ENCODE results near the gene HTR3D. TPM values are rescaled to one million over a fixed set of nuclear protein-coding genes. Genes with fewer than 3 reads are reported as not detected.
"Not testable (repeated sequence)": the region's sequence is repeated elsewhere in the genome, so short reads cannot be mapped to it uniquely, and the experiment has no call there.

HTR3D gene
- polyA plus RNA-seq, 1 donor from 2014 or later: not detected

- Histone ChIP-seq H3F3A (ENCODE audit: insufficient read depth, low read length, poor library complexity, severe bottlenecking) (no peaks in the 10 kb centered on the region), H3K36me3 (ENCODE audit: insufficient read depth, low read length) (no peaks in the 10 kb centered on the region), H3K27me3 (ENCODE audit: insufficient read depth, low read depth, low read length) (no peaks in the 10 kb centered on the region), H3K4me2 (ENCODE audit: low read length) (no peak overlapping the region), H3K9me3 (ENCODE audit: low read length) (peaks cover 3% of the 10 kb centered on the region), H3K9me2 (ENCODE audit: insufficient read depth, low read length) (no peaks in the 10 kb centered on the region), H3K9ac (ENCODE audit: low read length) (no peak overlapping the region), H4K20me1 (ENCODE audit: insufficient read depth) (no peaks in the 10 kb centered on the region), H3K4me3 (ENCODE audit: low read length) (no peak overlapping the region), H3K27ac (ENCODE audit: low read length) (no peak overlapping the region), H3K79me2 (replicated peaks; ENCODE audit: insufficient read depth, low read length) (no peaks in the 10 kb centered on the region), H2AFZ (ENCODE audit: low read depth, low read length) (no peak overlapping the region)
- TF ChIP-seq EP300 (conservative IDR thresholded peaks at IDR 0.05; ENCODE audit: poor library complexity, severe bottlenecking) (no peak), POLR2AphosphoS5 (IDR thresholded peaks at IDR 0.05) (no peak), MXI1 (conservative IDR thresholded peaks at IDR 0.05; ENCODE audit: poor library complexity, severe bottlenecking) (no peak), SMC3 (conservative IDR thresholded peaks at IDR 0.05; ENCODE audit: poor library complexity) (no peak), CTCF (IDR thresholded peaks at IDR 0.05; ENCODE audit: poor library complexity, severe bottlenecking) (no peak), EZH2 (IDR thresholded peaks at IDR 0.05; ENCODE audit: borderline replicate concordance, insufficient read depth, low read length, poor library complexity, severe bottlenecking) (no peak), TAF1 (IDR thresholded peaks at IDR 0.05; ENCODE audit: low read depth) (no peak), RAD21 (conservative IDR thresholded peaks at IDR 0.05) (no peak), REST (IDR thresholded peaks at IDR 0.05; ENCODE audit: borderline replicate concordance) (no peak)
Observed at GRCh38 chr3:184068344-184068743, 36.8 kb downstream of the HTR3D start.

- not testable (repeated sequence) for H4K20me1 ChIP-seq (ENCODE audit: insufficient read depth); H3K9me2 ChIP-seq (ENCODE audit: insufficient read depth, low read length); H3K27ac ChIP-seq (ENCODE audit: low read length); H3F3A ChIP-seq (ENCODE audit: insufficient read depth, low read length, poor library complexity, severe bottlenecking); H3K27me3 ChIP-seq (ENCODE audit: insufficient read depth, low read depth, low read length); H3K79me2 ChIP-seq (replicated peaks; ENCODE audit: insufficient read depth, low read length); H3K36me3 ChIP-seq (ENCODE audit: insufficient read depth, low read length); H3K4me3 ChIP-seq (ENCODE audit: low read length); H3K4me2 ChIP-seq (ENCODE audit: low read length); H3K9me3 ChIP-seq (ENCODE audit: low read length); H3K9ac ChIP-seq (ENCODE audit: low read length); H2AFZ ChIP-seq (ENCODE audit: low read depth, low read length)
Observed at GRCh38 chr3:184071142-184071541, 39.6 kb downstream of the HTR3D start.

- Histone ChIP-seq H3K9me3 (ENCODE audit: low read length) (peaks cover 3% of the 10 kb centered on the region), H4K20me1 (ENCODE audit: insufficient read depth) (no peaks in the 10 kb centered on the region), H3K9me2 (ENCODE audit: insufficient read depth, low read length) (no peaks in the 10 kb centered on the region), H3K9ac (ENCODE audit: low read length) (no peak overlapping the region), H3K79me2 (replicated peaks; ENCODE audit: insufficient read depth, low read length) (no peaks in the 10 kb centered on the region), H3F3A (ENCODE audit: insufficient read depth, low read length, poor library complexity, severe bottlenecking) (no peaks in the 10 kb centered on the region), H3K36me3 (ENCODE audit: insufficient read depth, low read length) (no peaks in the 10 kb centered on the region), H3K4me3 (ENCODE audit: low read length) (no peak overlapping the region), H3K27ac (ENCODE audit: low read length) (no peak overlapping the region), H2AFZ (ENCODE audit: low read depth, low read length) (no peak overlapping the region), H3K4me2 (ENCODE audit: low read length) (no peak overlapping the region), H3K27me3 (ENCODE audit: insufficient read depth, low read depth, low read length) (no peaks in the 10 kb centered on the region)
- TF ChIP-seq EZH2 (IDR thresholded peaks at IDR 0.05; ENCODE audit: borderline replicate concordance, insufficient read depth, low read length, poor library complexity, severe bottlenecking): no peak
- no peak for TF ChIP-seq SMC3 (conservative IDR thresholded peaks at IDR 0.05; ENCODE audit: poor library complexity)
- no peak for TF ChIP-seq RAD21 (conservative IDR thresholded peaks at IDR 0.05)
- no peak for TF ChIP-seq EP300 (conservative IDR thresholded peaks at IDR 0.05; ENCODE audit: poor library complexity, severe bottlenecking)
- TF ChIP-seq CTCF (IDR thresholded peaks at IDR 0.05; ENCODE audit: poor library complexity, severe bottlenecking): no peak
- TF ChIP-seq REST (IDR thresholded peaks at IDR 0.05; ENCODE audit: borderline replicate concordance): no peak
Observed at GRCh38 chr3:184073621-184074020, 42.1 kb downstream of the HTR3D start.
